GM10248 (cell line): ENCODE measurements around the gene FGFR3.

ENCODE experiments used
- CTCF ChIA-PET: fragments of 300-600 bp; sonication (Branson Sonifier 250); formaldehyde crosslinking; extraction: SDS; loops from one replicate; lab custom pipeline; 2021; ENCODE audit warnings: antibody characterized with exemption; lab: Yijun Ruan, JAX
- POLR2A ChIA-PET: fragments of 350-650 bp; sonication (Branson Sonifier 250); formaldehyde crosslinking; extraction: SDS; loops from one replicate; lab custom pipeline; 2020; ENCODE audit warnings: antibody characterized with exemption; lab: Yijun Ruan, JAX
- DNase-seq: peaks from one replicate; pipeline ENCODE4 v3.0.0; 2012; ENCODE audit errors: extremely low spot score
- CTCF ChIP-seq: IDR thresholded peaks from 2 replicates; pipeline ENCODE4 v1.5.1; 2012; ENCODE audit warnings: mild to moderate bottlenecking, low read depth; ENCODE audit errors: extremely low read depth, missing control alignments, control extremely low read depth

Gene FGFR3

GRCh38 chr4:1810765-1811164 is 17.7 kb downstream of the FGFR3 start:
- no peak for TF ChIP-seq CTCF
- ChIA-PET CTCF (interaction anchor here (0.7 to 4.2 kb wide), 17 partner anchors 9 to 174 kb away, joined by 3 to 87 read pairs (median 5); partner anchors contain the start of gene FGFR3), POLR2A (no interaction called here)
- DNase-seq: no peak

GRCh38 chr4:1812720-1813119 is 19.6 kb downstream of the FGFR3 start:
- no peak for DNase-seq
- ChIA-PET CTCF (interaction anchor here (1.2 to 2.7 kb wide), 5 partner anchors 12 to 87 kb away, joined by 3 to 17 read pairs (median 5); no protein-coding TSS in a partner anchor), POLR2A (interaction anchor here (0.6 to 0.7 kb wide), 2 partner anchors 8 to 10 kb away, joined by 4 to 7 read pairs; no protein-coding TSS in a partner anchor)
- no peak for TF ChIP-seq CTCF

- POLR2A ChIA-PET: no interaction called here
- CTCF ChIA-PET: interaction anchor here (0.7 to 2.7 kb wide), 7 partner anchors 13 to 87 kb away, joined by 3 to 17 read pairs (median 4); no protein-coding TSS in a partner anchor
Observed at GRCh38 chr4:1813231-1813630, 20.1 kb downstream of the FGFR3 start.

GRCh38 chr4:1813915-1814314 is 20.8 kb downstream of the FGFR3 start:
- CTCF ChIA-PET: interaction anchor here (0.7 to 2.7 kb wide), 7 partner anchors 20 to 87 kb away, joined by 3 to 17 read pairs (median 4); no protein-coding TSS in a partner anchor
- no peak for DNase-seq
- TF ChIP-seq CTCF: peak; percentile 29
- POLR2A ChIA-PET: no interaction called here

More at GRCh38 chr4:1813231-1813630, 20.1 kb downstream of the FGFR3 start:
- no peak for TF ChIP-seq CTCF
- DNase-seq: no peak

- no peak for TF ChIP-seq CTCF
- POLR2A ChIA-PET: no interaction called here
- CTCF ChIA-PET: interaction anchor here (1.0 to 2.7 kb wide), 7 partner anchors 20 to 87 kb away, joined by 3 to 17 read pairs (median 4); no protein-coding TSS in a partner anchor
- DNase-seq: no peak
Observed at GRCh38 chr4:1814453-1814852, 21.4 kb downstream of the FGFR3 start.

- no peak for DNase-seq
- ChIA-PET POLR2A (no interaction called here), CTCF (interaction anchor here (0.8 to 2.4 kb wide), 5 partner anchors 19 to 85 kb away, joined by 3 to 8 read pairs (median 3); no protein-coding TSS in a partner anchor)
- no peak for TF ChIP-seq CTCF
Observed at GRCh38 chr4:1815096-1815996, 22.3 kb downstream of the FGFR3 start.
